ENCODE measurements around the gene MYF6.

The MYF6 gene

GRCh38 chr12:80676856-80677255 is 30.6 kb upstream of the MYF6 start:
- H3K79me2 ChIP-seq: no peaks in the 10 kb centered on the region
- no peak overlapping the region for H3K4me3 ChIP-seq (ENCODE audit: low read depth, low read length)
- no peaks in the 10 kb centered on the region for H3K4me1 ChIP-seq
- no peak overlapping the region for H3K27ac ChIP-seq
- H3K27me3 ChIP-seq (ENCODE audit: control insufficient read depth, insufficient read depth, low read length): no peaks in the 10 kb centered on the region
- no peak for TF ChIP-seq CTCF (IDR thresholded peaks at IDR 0.05)
- no peak overlapping the region for H3K9ac ChIP-seq
- no peaks in the 10 kb centered on the region for H3K36me3 ChIP-seq (ENCODE audit: control insufficient read depth, insufficient read depth, low read length)
- H3K4me2 ChIP-seq (ENCODE audit: low read length): no peak overlapping the region
- H3K9me3 ChIP-seq (ENCODE audit: control insufficient read depth, low read length): no peaks in the 10 kb centered on the region
- H2AFZ ChIP-seq: no peak overlapping the region

GRCh38 chr12:80677994-80678393 is 29.4 kb upstream of the MYF6 start:
- H3K36me3 ChIP-seq (ENCODE audit: control insufficient read depth, insufficient read depth, low read length): no peaks in the 10 kb centered on the region
- H3K27ac ChIP-seq: no peak overlapping the region
- no peaks in the 10 kb centered on the region for H3K79me2 ChIP-seq
- no peak for TF ChIP-seq CTCF (IDR thresholded peaks at IDR 0.05)
- no peak overlapping the region for H3K4me3 ChIP-seq (ENCODE audit: low read depth, low read length)
- no peak overlapping the region for H2AFZ ChIP-seq
- H3K9me3 ChIP-seq (ENCODE audit: control insufficient read depth, low read length): no peaks in the 10 kb centered on the region
- H3K4me2 ChIP-seq (ENCODE audit: low read length): no peak overlapping the region
- H3K4me1 ChIP-seq: no peaks in the 10 kb centered on the region
- H3K27me3 ChIP-seq (ENCODE audit: control insufficient read depth, insufficient read depth, low read length): no peaks in the 10 kb centered on the region
- no peak overlapping the region for H3K9ac ChIP-seq

- H3K27me3 ChIP-seq (ENCODE audit: control insufficient read depth, insufficient read depth, low read length): no peaks in the 10 kb centered on the region
These were observed 27.9 kb upstream of the MYF6 start for GRCh38 chr12:80679346-80680131.

GRCh38 chr12:80681287-80681686 is 26.1 kb upstream of the MYF6 start:
- H3K27ac ChIP-seq: no peak overlapping the region
- H3K4me2 ChIP-seq (ENCODE audit: low read length): no peak overlapping the region
- no peak overlapping the region for H3K9ac ChIP-seq
- no peaks in the 10 kb centered on the region for H3K9me3 ChIP-seq (ENCODE audit: control insufficient read depth, low read length)
- no peak for TF ChIP-seq CTCF (IDR thresholded peaks at IDR 0.05)
- no peaks in the 10 kb centered on the region for H3K27me3 ChIP-seq (ENCODE audit: control insufficient read depth, insufficient read depth, low read length)
- no peaks in the 10 kb centered on the region for H3K36me3 ChIP-seq (ENCODE audit: control insufficient read depth, insufficient read depth, low read length)
- no peak overlapping the region for H3K4me3 ChIP-seq (ENCODE audit: low read depth, low read length)
- no peaks in the 10 kb centered on the region for H3K79me2 ChIP-seq
- no peaks in the 10 kb centered on the region for H3K4me1 ChIP-seq
- no peak overlapping the region for H2AFZ ChIP-seq

More at GRCh38 chr12:80679346-80680131, 27.9 kb upstream of the MYF6 start:
- no peak overlapping the region for H3K27ac ChIP-seq
- no peak overlapping the region for H3K9ac ChIP-seq
- no peaks in the 10 kb centered on the region for H3K36me3 ChIP-seq (ENCODE audit: control insufficient read depth, insufficient read depth, low read length)
- H3K79me2 ChIP-seq: no peaks in the 10 kb centered on the region
- no peak overlapping the region for H3K4me3 ChIP-seq (ENCODE audit: low read depth, low read length)
- H3K4me1 ChIP-seq: no peaks in the 10 kb centered on the region
- H3K9me3 ChIP-seq (ENCODE audit: control insufficient read depth, low read length): no peaks in the 10 kb centered on the region
- TF ChIP-seq CTCF (IDR thresholded peaks at IDR 0.05): no peak
- H2AFZ ChIP-seq: no peak overlapping the region
- H3K4me2 ChIP-seq (ENCODE audit: low read length): no peak overlapping the region

- TF ChIP-seq CTCF (IDR thresholded peaks at IDR 0.05): no peak
- Histone ChIP-seq H3K9me3 (ENCODE audit: control insufficient read depth, low read length) (no peaks in the 10 kb centered on the region), H3K27ac (no peak overlapping the region), H3K27me3 (ENCODE audit: control insufficient read depth, insufficient read depth, low read length) (no peaks in the 10 kb centered on the region), H3K4me2 (ENCODE audit: low read length) (no peak overlapping the region), H2AFZ (no peak overlapping the region), H3K9ac (no peak overlapping the region), H3K4me1 (no peaks in the 10 kb centered on the region), H3K4me3 (ENCODE audit: low read depth, low read length) (no peak overlapping the region), H3K79me2 (no peaks in the 10 kb centered on the region), H3K36me3 (ENCODE audit: control insufficient read depth, insufficient read depth, low read length) (no peaks in the 10 kb centered on the region)
These were observed 25.6 kb upstream of the MYF6 start for GRCh38 chr12:80681786-80682185.

Data from parathyroid adenoma (tissue), 2 donors.